AG04449 (cell line): ENCODE results near the gene RIC8A.
A peak's percentile ranks its signal among the peaks of the same experiment; 100 is the strongest.

ENCODE experiments used
- CTCF ChIA-PET: fragments of 350-600 bp; formaldehyde crosslinking; extraction: SDS; loops from one replicate; lab custom pipeline; 2021; ENCODE audit warnings: antibody characterized with exemption; lab: Yijun Ruan, JAX
- POLR2A ChIA-PET: fragments of 400-600, 350-600 bp; formaldehyde crosslinking; extraction: SDS; loops from one replicate; lab custom pipeline; 2020; ENCODE audit warnings: antibody characterized with exemption, inconsistent platforms; lab: Yijun Ruan, JAX
- DNase-seq: peaks from one replicate; pipeline ENCODE4 v3.0.0-alpha.2; 2010; ENCODE audit warnings: low read depth, low spot score
- H3K4me3 ChIP-seq: 2 replicates; pipeline ENCODE4 v1.5.1; 2011; ENCODE audit warnings: low read depth, mild to moderate bottlenecking, control low read depth, low read length
- CTCF ChIP-seq: IDR thresholded peaks from one replicate; pipeline ENCODE4 v1.5.1; 2011; ENCODE audit warnings: mild to moderate bottlenecking, moderate library complexity, low read length, control low read depth, inconsistent platforms; ENCODE audit not compliant: insufficient read depth; ENCODE audit errors: missing control alignments

Gene RIC8A

GRCh38 chr11:208917-209260, 1.4 kb downstream of the RIC8A start:
- TF ChIP-seq CTCF = no peak
- no peak for DNase-seq
- CTCF ChIA-PET = interaction anchor here (0.7 to 1.5 kb wide), 6 partner anchors 8 to 239 kb away, joined by 3 to 7 read pairs (median 4); no protein-coding TSS in a partner anchor
- POLR2A ChIA-PET = no interaction called here
- peak overlapping the region; percentile 96 for H3K4me3 ChIP-seq

- POLR2A ChIA-PET = interaction anchor here (1.0 kb wide), 1 partner anchor 297 kb away, joined by 4 read pairs; the partner anchor contains the start of gene RNH1
- CTCF ChIA-PET = interaction anchor here (0.7 to 1.5 kb wide), 6 partner anchors 9 to 238 kb away, joined by 3 to 7 read pairs (median 4); no protein-coding TSS in a partner anchor
- peak; percentile 6 for TF ChIP-seq CTCF
Observed at GRCh38 chr11:209275-210121, 2.0 kb downstream of the RIC8A start.

GRCh38 chr11:210122-210802, 2.8 kb downstream of the RIC8A start:
- H3K4me3 ChIP-seq = peak overlapping the region; percentile 96

More at GRCh38 chr11:209275-210121, 2.0 kb downstream of the RIC8A start:
- peak overlapping the region; percentile 96 for H3K4me3 ChIP-seq
- DNase-seq = no peak

GRCh38 chr11:210803-211180, 3.3 kb downstream of the RIC8A start:
- no peak for TF ChIP-seq CTCF
- no peak for DNase-seq
- H3K4me3 ChIP-seq = peak overlapping the region; percentile 96
- POLR2A ChIA-PET = no interaction called here
- CTCF ChIA-PET = interaction anchor here (1.4 to 2.9 kb wide), 2 partner anchors 20 to 152 kb away, joined by 3 to 7 read pairs; no protein-coding TSS in a partner anchor

More at GRCh38 chr11:210122-210802, 2.8 kb downstream of the RIC8A start:
- ChIA-PET CTCF (interaction anchor here (1.3 to 1.4 kb wide), 2 partner anchors 21 to 238 kb away, joined by 3 to 4 read pairs; no protein-coding TSS in a partner anchor), POLR2A (interaction anchor here (1.0 kb wide), 1 partner anchor 296 kb away, joined by 4 read pairs; the partner anchor contains the start of gene RNH1)
- peak; percentile 70 for DNase-seq
- TF ChIP-seq CTCF = no peak

GRCh38 chr11:211295-211694, 3.8 kb downstream of the RIC8A start:
- DNase-seq = no peak
- no peak for TF ChIP-seq CTCF
- POLR2A ChIA-PET = interaction anchor here (1.4 kb wide), 1 partner anchor 10 kb away, joined by 7 read pairs; no protein-coding TSS in a partner anchor
- CTCF ChIA-PET = interaction anchor here (0.6 to 2.9 kb wide), 4 partner anchors 11 to 152 kb away, joined by 3 to 8 read pairs (median 5); no protein-coding TSS in a partner anchor
- H3K4me3 ChIP-seq = no peak overlapping the region

- no peak for DNase-seq
- ChIA-PET CTCF (interaction anchor here (0.6 to 2.9 kb wide), 4 partner anchors 11 to 151 kb away, joined by 3 to 8 read pairs (median 5); no protein-coding TSS in a partner anchor), POLR2A (interaction anchor here (1.4 kb wide), 1 partner anchor 10 kb away, joined by 7 read pairs; no protein-coding TSS in a partner anchor)
- TF ChIP-seq CTCF = no peak
- no peak overlapping the region for H3K4me3 ChIP-seq
Observed at GRCh38 chr11:211741-212140, 4.2 kb downstream of the RIC8A start.
